Mucosa of rectum (tissue), 2 donors: ENCODE measurements around the gene ZDHHC11.

Experiments
- H3K27ac ChIP-seq, 2 donors: one replicate each; pipeline ENCODE4 v1.7.0; 2013; ENCODE audit warnings: inconsistent platforms in 2 of 2, low read depth in 2 of 2, low read length in 2 of 2
- H3K27me3 ChIP-seq, 2 donors: one replicate each; pipeline ENCODE4 v1.7.0; 2013; ENCODE audit warnings: low read length in 2 of 2; ENCODE audit not compliant: control insufficient read depth in 2 of 2, insufficient read depth in 2 of 2
- H3K36me3 ChIP-seq, 2 donors: one replicate each; pipeline ENCODE4 v1.7.0; 2013; ENCODE audit warnings: low read length in 2 of 2; ENCODE audit not compliant: control insufficient read depth in 2 of 2, insufficient read depth in 2 of 2
- H3K4me1 ChIP-seq, 2 donors: one replicate each; pipeline ENCODE4 v1.7.0; 2013; ENCODE audit warnings: low read length in 2 of 2, mild to moderate bottlenecking in 1 of 2; ENCODE audit not compliant: control insufficient read depth in 2 of 2, insufficient read depth in 2 of 2
- H3K4me3 ChIP-seq, 2 donors: one replicate each; pipeline ENCODE4 v1.7.0; 2013; ENCODE audit warnings: low read length in 2 of 2
- H3K9ac ChIP-seq, 2 donors: one replicate each; pipeline ENCODE4 v1.7.0; 2013; ENCODE audit warnings: low read length in 2 of 2, low read depth in 1 of 2, mild to moderate bottlenecking in 1 of 2
- H3K9me3 ChIP-seq, 2 donors: one replicate each; pipeline ENCODE4 v1.7.0; 2013; ENCODE audit warnings: low read length in 2 of 2; ENCODE audit not compliant: control insufficient read depth in 2 of 2
- donor health status: healthy.
- donor health status: Normal muscosa, but diverticular disease.

Gene ZDHHC11

GRCh38 chr5:850511-851006 is at the start of gene ZDHHC11:
TSS of gene ZDHHC11 (minus strand) at chr5:850986. CDS start at chr5:850602, 384 bp downstream.
- Histone ChIP-seq H3K4me3 (peak within 1 kb of the TSS; percentile 15 to 28), H3K27ac (no peak within 1 kb of the TSS), H3K36me3 (no peaks in the 10 kb centered on the region), H3K9ac (no peak within 1 kb of the TSS), H3K27me3 (peaks cover 6 to 10% of the 10 kb centered on the region in 2 donors), H3K4me1 (peaks cover 8 to 10% of the 10 kb centered on the region in 2 donors), H3K9me3 (no peaks in the 10 kb centered on the region)

GRCh38 chr5:893711-894110 is 42.9 kb upstream of the ZDHHC11 start:
- H3K4me3 ChIP-seq: no peak overlapping the region
- no peaks in the 10 kb centered on the region for H3K9me3 ChIP-seq
- H3K27ac ChIP-seq: no peak overlapping the region
- H3K36me3 ChIP-seq: peaks cover 19 to 23% of the 10 kb centered on the region in 2 donors
- H3K9ac ChIP-seq: no peak overlapping the region
- peaks cover 12 to 14% of the 10 kb centered on the region in 2 donors for H3K4me1 ChIP-seq
- H3K27me3 ChIP-seq: no peaks in the 10 kb centered on the region

- H3K9ac ChIP-seq: peak overlapping the region in 1 of 2 donors; percentile 79
- no peak overlapping the region for H3K27ac ChIP-seq
- peaks cover 25 to 27% of the 10 kb centered on the region in 2 donors for H3K36me3 ChIP-seq
- H3K4me1 ChIP-seq: peaks cover 12 to 14% of the 10 kb centered on the region in 2 donors
- H3K9me3 ChIP-seq: no peaks in the 10 kb centered on the region
- peak overlapping the region; percentile 84 to 93 for H3K4me3 ChIP-seq
- H3K27me3 ChIP-seq: no peaks in the 10 kb centered on the region
These were observed 42.3 kb upstream of the ZDHHC11 start for GRCh38 chr5:893137-893506.

GRCh38 chr5:892394-893136 is 41.8 kb upstream of the ZDHHC11 start, which contains the start of the genes BRD9 and TRIP13:
TSS of gene BRD9 (minus strand) at chr5:892801. CDS start at chr5:892657, 144 bp downstream.
TSS of gene TRIP13 (plus strand) at chr5:892884. CDS start at chr5:892999, 115 bp downstream.
- H3K27me3 ChIP-seq: no peaks in the 10 kb centered on the region
- peak within 1 kb of the TSS; percentile 79 to 89 for H3K9ac ChIP-seq
- H3K27ac ChIP-seq: peak within 1 kb of the TSS; percentile 89 to 90
- H3K4me3 ChIP-seq: peak within 1 kb of the TSS; percentile 84 to 93
- H3K9me3 ChIP-seq: no peaks in the 10 kb centered on the region
- peaks cover 27 to 29% of the 10 kb centered on the region in 2 donors for H3K36me3 ChIP-seq
- peaks cover 12 to 14% of the 10 kb centered on the region in 2 donors for H3K4me1 ChIP-seq

GRCh38 chr5:891837-892393 is 41.1 kb upstream of the ZDHHC11 start:
- no peaks in the 10 kb centered on the region for H3K27me3 ChIP-seq

GRCh38 chr5:891117-891836 is 40.5 kb upstream of the ZDHHC11 start:
- Histone ChIP-seq H3K4me3 (peak overlapping the region; percentile 84 to 93), H3K36me3 (peaks cover 37 to 42% of the 10 kb centered on the region in 2 donors), H3K27me3 (no peaks in the 10 kb centered on the region), H3K9ac (peak overlapping the region; percentile 79 to 89), H3K4me1 (peaks cover 12 to 14% of the 10 kb centered on the region in 2 donors), H3K9me3 (no peaks in the 10 kb centered on the region), H3K27ac (peak overlapping the region; percentile 57 to 90)

More at GRCh38 chr5:891837-892393, 41.1 kb upstream of the ZDHHC11 start:
- Histone ChIP-seq H3K4me1 (peaks cover 12 to 14% of the 10 kb centered on the region in 2 donors), H3K27ac (peak overlapping the region; percentile 89 to 90), H3K9me3 (no peaks in the 10 kb centered on the region), H3K4me3 (peak overlapping the region; percentile 84 to 93), H3K9ac (peak overlapping the region; percentile 79 to 89), H3K36me3 (peaks cover 30 to 36% of the 10 kb centered on the region in 2 donors)

- H3K4me1 ChIP-seq: peaks cover 12 to 16% of the 10 kb centered on the region in 2 donors
- no peaks in the 10 kb centered on the region for H3K27me3 ChIP-seq
- H3K4me3 ChIP-seq: no peak overlapping the region
- H3K27ac ChIP-seq: no peak overlapping the region
- no peak overlapping the region for H3K9ac ChIP-seq
- peaks cover 56 to 63% of the 10 kb centered on the region in 2 donors for H3K36me3 ChIP-seq
- H3K9me3 ChIP-seq: no peaks in the 10 kb centered on the region
These were observed 38.4 kb upstream of the ZDHHC11 start for GRCh38 chr5:889075-889710.

- no peaks in the 10 kb centered on the region for H3K9me3 ChIP-seq
- H3K4me3 ChIP-seq: no peak overlapping the region
- H3K27ac ChIP-seq: no peak overlapping the region
- H3K36me3 ChIP-seq: peaks cover 61 to 67% of the 10 kb centered on the region in 2 donors
- peaks cover 12 to 16% of the 10 kb centered on the region in 2 donors for H3K4me1 ChIP-seq
- H3K27me3 ChIP-seq: no peaks in the 10 kb centered on the region
- H3K9ac ChIP-seq: no peak overlapping the region
These were observed 37.9 kb upstream of the ZDHHC11 start for GRCh38 chr5:888638-889035.

- H3K9me3 ChIP-seq: no peaks in the 10 kb centered on the region
- peaks cover 67 to 73% of the 10 kb centered on the region in 2 donors for H3K36me3 ChIP-seq
- peaks cover 10 to 13% of the 10 kb centered on the region in 2 donors for H3K4me1 ChIP-seq
- no peak overlapping the region for H3K4me3 ChIP-seq
- H3K9ac ChIP-seq: no peak overlapping the region
- no peaks in the 10 kb centered on the region for H3K27me3 ChIP-seq
- no peak overlapping the region for H3K27ac ChIP-seq
These were observed 37.3 kb upstream of the ZDHHC11 start for GRCh38 chr5:887947-888637.
